GM21360 (cell line): ENCODE measurements around the gene ACADVL.

Experiments used
- ATAC-seq: cut with Tn5 transposase; IDR thresholded peaks from one replicate; pipeline ENCODE4 v1.9.1; 2021; ENCODE audit warnings: mild to moderate bottlenecking, moderate library complexity; ENCODE audit not compliant: unreplicated experiment

The ACADVL gene

DNA sequence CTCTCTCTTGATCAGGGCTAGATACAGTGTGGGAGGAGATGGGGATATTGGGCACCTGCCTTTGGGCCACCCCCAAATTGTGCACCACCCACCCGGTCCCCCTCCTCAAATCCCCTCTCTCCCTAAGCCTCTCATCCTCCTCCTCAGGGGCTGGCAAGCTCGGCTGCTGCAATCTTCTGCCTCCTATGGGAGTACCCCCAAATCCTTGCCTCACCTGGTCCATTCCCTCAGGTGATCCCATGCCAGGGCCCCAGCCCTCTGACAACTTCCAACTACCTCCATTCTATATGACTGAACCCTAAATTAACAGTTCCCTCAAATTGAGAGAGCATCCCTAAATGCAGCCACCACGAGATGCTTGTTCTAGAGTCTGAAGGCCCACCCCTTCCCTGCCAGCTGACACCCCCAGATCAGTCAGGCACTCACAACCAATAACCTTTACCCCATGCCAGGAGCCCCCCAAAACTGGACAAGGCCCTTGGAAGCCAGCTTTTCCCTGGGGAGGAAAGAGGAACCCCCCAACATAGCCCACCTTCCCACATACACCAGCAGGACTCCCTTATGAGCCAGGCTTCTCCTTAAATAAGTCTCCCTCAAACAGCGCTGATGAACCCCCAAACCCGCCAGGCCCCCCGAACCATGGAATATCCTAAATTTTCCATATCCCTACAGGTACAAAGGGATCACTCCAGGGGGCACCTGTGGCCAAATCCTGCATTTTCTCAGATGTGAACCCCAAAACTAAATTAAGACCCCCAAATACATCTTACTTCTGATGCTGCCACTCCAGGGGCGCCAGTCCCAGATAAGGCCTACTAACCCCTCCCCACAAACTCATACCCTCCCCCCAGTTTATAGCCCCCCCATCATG is 3.3 kb upstream of the ACADVL start:
- ATAC-seq, result no peak

DNA sequence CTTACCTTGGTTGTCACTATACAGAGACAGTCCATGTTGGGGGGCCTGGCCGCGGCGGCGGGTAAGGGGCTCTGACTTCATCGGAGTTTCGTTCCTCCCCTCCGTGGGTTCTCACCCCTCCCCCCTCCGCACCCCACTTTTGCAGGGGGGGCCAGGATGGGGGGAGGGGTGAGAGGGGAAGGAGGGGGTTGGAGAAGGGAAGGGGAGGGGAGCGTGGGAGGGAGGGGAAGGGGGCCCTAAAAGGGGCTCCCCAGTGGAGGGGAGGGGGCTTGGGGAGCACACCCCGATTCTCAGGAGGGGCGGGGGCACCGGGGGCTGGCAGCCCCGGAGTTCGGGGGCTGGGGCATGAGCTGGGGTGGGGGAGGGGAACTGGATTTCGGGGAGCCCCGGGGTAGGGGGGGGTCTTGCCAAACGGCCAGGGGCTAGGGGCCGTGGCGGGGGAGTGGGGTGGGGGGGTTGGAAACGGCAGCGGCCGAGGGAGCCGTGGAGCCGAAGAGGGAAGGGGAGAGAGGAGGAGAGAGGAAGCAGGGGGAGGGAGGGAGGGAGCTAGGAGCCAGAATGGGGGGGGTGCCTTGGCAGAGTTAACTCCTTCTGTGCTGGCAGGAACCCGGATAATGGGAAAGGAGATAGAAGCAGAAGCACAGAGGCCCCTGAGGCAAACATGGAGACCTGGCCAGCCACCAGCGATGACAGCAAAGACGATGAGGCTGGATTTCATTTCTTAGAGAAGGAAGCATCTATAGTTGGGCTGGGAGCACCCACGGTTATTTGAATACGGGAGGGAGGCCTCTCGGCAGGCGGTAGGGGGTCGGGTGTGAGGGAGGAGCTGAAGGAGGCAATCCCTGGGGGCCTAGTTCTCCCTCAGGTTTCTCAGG is 2.4 kb upstream of the ACADVL start:
- no peak for ATAC-seq

DNA sequence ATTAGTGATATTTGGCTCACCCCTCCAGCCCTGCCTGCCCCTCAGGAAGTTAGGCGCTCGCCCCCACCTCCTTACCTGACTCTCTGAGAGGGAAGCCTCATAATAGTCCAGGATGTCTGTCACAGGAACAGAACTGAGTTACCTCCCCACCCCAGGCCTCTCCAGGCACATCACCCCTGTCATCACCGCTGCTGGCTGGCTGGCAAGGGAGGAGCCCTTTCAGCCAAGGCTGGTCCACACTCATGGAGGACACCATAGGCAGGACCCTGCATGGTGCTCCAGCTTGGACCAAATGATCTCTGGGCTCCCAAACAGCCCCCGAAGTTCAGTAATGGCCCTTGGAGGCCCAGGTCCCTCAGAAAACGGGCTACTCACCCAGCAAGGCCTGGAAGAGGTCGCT is 1.6 kb upstream of the ACADVL start:
- ATAC-seq, result no peak

DNA sequence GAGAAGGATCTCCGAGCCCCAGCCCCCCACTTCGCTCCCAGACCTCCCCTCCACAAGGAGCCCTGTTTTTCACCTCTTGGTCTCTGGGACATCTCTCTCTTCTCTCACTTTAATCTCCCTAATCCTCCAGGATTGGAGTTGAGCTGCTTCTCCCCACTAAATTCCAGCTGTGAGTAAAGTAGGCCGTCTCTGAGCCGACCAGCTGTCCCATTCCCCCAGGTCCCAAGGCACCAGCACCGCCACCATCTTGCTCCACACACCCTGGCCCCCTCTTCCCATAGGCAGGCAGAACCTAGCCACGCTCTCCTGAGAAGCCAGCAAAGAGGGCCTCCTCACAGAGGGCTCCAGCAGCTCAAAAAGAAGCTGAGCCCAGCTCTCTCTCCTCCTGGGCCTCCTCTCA is 980 bp upstream of the ACADVL start:
- no peak for ATAC-seq

DNA sequence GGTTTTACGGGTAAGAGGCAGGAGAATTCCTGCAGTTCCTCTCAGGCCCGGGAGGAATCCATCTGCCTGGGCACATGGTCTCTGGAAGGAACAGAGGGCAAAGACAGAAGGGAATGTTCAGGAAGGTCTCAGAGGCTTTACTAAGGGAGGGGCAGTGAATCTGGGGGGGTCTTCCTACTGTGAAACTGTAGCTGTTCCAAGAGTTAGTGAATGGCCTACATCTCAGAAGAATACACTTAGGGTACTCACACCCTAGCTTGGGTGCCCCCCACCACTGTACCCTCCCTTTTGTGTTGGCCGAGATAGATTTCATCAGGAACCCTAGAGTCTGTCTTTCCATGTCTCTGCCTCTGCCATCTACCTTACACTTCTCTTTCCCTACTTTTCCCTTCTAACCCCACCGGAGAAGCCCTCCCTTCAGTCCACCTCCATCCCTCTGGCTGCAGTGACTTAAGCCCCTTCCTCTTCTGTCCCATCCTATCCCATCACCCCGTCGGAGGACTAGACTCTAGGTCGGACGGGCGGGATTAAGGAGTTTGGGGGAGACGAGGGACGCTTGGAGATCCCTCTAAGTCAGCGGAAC is 418 bp upstream of the ACADVL start:
- no peak for ATAC-seq

DNA sequence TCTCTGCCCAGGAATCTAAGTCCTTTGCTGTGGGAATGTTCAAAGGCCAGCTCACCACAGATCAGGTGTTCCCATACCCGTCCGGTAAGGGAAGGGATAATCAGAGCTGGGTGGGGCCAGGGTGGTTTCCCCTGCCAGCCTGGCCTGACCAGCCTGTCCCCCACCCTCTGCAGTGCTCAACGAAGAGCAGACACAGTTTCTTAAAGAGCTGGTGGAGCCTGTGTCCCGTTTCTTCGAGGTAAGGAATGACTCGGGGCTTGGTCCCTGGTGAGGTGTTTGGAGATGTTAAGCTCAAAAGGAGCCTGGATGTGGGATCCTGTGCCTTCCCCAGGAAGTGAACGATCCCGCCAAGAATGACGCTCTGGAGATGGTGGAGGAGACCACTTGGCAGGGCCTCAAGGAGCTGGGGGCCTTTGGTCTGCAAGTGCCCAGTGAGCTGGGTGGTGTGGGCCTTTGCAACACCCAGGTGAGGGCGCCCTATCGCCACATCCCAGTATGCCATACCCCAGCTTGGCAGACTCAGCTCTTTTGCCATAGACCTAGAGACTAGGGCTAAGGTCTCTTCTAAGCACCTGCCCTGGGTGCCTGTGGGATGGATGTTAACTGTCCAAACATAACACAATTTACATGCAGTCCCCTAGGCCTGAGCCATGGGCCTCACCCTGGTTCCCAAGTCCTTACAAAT is 997 bp downstream of the ACADVL start:
- ATAC-seq, result no peak

DNA sequence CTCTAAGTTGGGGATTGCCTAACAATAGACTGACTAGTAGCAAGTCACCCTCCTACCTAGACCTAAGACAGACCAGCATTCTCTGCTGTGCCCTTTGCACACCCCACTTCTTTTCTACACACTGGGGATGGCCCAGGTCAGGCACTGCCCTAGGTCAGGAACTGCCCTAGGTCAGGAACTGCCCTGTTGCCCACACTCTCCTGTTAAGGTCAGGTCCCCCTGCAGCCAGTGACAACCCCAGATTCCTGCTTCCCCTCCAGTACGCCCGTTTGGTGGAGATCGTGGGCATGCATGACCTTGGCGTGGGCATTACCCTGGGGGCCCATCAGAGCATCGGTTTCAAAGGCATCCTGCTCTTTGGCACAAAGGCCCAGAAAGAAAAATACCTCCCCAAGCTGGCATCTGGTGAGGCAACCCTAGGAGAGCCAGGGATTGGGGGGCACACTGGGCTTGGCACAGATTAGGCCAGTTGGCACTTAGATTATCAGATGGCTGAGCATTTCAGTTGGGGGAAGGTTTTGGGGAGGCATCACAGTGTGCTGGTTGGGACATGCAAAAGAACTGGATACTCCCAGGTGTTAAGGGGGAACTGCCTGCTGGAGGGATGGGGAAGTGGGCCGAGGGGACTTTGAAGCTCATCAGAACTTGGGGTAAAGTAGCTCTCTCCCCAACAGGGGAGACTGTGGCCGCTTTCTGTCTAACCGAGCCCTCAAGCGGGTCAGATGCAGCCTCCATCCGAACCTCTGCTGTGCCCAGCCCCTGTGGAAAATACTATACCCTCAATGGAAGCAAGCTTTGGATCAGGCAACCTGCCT is 1.7 kb downstream of the ACADVL start:
- no peak for ATAC-seq

DNA sequence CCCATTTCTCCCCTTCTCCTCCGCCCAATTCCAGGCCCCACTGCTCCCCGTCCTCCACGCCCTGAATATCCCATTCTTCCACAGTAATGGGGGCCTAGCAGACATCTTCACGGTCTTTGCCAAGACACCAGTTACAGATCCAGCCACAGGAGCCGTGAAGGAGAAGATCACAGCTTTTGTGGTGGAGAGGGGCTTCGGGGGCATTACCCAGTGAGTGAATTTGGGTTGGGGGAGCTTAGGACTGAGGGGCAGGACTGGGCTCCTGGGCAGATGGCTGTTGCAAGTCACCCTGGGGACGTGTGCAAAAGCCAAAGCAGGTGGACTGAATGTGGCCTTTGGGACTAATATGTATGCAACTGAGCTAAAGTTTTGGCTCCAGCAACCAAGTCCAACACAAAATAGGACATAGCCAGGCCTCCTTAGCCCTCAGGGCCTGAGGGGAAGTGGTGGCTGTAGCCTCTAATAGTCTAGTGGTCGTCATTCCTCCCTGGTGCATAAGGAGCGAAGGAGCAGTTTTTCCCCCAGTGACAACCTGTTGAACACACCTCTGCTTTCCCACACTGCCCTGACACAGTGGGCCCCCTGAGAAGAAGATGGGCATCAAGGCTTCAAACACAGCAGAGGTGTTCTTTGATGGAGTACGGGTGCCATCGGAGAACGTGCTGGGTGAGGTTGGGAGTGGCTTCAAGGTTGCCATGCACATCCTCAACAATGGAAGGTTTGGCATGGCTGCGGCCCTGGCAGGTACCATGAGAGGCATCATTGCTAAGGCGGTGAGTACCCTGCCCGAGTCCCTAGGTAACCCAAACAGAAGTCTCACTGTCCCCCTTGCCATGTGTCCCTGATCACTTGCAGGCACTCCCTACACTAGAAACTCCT is 2.6 kb downstream of the ACADVL start:
- no peak for ATAC-seq

DNA sequence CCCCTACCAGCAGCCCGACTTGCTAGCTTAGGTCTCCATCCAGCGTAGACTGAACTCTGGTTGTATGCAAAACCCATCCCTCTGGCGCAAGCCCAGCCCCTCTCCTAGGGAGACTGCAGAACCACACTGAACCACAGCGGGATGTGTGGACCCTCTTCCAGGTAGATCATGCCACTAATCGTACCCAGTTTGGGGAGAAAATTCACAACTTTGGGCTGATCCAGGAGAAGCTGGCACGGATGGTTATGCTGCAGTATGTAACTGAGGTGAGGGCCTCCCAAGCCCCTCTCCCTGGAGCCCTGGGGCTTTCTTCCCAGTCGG is 3.2 kb downstream of the ACADVL start:
- ATAC-seq, result no peak

DNA sequence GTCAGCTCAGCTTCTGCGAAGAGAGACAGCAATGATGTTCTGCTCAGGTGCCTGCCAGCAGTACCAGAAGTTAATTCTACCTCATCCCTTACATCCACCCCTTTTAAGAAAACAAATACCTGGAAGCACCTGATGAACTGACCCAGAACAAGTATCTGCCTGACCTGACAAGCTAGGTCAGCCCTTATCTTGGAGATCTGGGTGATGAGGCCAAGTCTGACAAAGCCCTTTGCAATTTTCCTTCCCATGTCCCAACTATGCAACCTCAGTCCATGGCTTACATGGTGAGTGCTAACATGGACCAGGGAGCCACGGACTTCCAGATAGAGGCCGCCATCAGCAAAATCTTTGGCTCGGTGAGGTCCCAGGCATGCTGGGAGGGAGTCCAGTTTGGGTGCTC is 3.6 kb downstream of the ACADVL start:
- ATAC-seq, result no peak

DNA sequence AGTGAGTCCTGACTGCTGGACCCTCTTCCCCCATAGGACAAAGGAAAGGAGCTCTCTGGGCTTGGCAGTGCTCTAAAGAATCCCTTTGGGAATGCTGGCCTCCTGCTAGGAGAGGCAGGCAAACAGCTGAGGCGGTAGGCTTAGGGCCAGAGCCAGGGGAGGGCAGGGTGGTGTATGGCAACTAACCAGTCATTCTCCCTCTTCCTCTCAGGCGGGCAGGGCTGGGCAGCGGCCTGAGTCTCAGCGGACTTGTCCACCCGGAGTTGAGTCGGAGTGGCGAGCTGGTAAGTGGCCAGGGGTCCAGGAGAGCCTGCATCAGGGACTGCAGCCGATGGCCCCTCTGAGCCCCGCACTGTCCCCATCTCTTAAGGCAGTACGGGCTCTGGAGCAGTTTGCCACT is 4.4 kb downstream of the ACADVL start:
- ATAC-seq, result no peak

DNA sequence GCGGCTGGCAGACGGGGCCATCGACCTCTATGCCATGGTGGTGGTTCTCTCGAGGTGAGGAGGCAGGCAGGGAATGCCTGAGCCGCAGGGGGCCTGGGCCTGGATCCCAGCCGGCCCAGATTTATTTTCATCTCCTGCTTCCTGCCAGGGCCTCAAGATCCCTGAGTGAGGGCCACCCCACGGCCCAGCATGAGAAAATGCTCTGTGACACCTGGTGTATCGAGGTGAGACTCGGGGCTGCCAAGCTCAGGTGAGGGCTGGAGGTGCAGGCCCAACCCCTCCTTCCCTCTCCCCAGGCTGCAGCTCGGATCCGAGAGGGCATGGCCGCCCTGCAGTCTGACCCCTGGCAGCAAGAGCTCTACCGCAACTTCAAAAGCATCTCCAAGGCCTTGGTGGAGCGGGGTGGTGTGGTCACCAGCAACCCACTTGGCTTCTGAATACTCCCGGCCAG is 4.9 kb downstream of the ACADVL start:
- no peak for ATAC-seq

DNA sequence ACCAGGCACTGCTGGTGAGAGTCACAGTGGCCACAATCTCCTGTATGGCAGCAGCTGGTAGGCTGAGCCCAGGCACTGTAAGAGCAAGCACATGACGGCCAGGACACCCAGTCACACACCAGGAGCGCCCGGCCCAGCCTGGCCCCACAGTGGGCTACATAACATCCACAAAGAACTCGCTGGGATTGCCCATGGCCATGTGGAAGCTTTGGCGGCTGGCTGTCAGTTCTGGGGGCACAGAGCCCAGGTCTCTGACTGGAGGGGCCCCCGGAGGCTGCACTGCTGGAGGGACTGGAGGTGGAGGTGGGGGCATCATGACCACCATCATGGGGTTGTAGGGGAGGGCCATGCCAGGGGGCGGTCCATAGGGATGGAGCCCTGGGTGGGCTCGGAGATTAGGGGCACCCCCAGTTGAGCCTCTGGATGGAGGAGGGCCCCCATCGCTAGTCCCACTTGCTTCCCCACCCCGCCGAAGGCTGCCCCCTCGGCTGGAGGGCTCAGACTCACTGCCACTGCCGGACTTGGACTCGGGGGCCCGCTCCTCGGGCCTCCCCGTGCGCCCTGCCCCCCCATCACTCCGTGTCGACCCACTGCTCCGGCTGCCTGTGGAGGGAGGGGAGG is 6.1 kb downstream of the ACADVL start:
- no peak for ATAC-seq

DNA sequence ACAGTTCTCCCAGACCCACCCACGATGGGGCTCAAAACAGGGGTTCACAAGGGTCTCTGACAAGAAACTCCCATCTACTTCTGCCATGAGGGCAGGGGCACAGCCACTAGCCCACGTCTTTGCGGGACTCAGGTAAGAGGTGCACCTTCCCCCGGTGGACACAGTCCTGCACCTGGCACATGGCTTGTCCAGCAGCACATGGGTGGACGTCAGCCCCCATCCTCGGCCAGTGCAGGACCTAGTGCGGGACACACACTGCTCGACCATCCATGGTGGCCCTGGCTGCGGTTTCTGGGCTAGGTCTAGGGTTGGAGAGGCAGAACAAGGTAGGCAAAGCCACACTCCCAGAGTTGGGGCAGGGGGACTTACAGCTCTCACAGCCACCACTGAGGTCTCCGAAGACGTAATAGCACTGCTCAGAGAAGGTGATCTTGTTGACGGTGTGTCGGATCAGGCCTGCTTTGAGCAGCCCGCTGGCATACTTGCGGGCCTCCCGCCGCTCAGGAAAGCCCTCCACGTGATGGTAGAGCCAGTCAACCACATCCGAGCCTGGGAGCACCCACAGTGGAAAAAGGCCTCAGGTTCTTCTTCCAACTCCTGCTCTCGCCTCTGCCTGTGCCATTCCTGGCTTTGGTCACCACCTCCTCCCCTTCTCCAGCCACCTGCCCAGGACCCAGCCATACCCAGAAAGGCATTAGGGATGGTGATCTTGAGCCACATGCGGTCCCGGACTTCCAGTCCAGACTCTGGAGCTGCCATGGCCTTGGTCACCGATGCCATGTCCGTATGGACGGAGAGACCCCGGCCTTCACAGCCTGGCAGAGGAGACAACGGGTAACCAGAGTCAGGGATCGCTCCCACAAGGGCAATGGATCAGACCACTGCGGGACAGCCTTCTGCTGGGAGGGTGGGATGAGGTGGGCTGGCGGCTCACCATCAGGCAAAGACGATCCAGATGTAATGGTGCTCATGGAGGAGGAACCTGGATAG is 7.3 kb downstream of the ACADVL start:
- ATAC-seq, result no peak

DNA sequence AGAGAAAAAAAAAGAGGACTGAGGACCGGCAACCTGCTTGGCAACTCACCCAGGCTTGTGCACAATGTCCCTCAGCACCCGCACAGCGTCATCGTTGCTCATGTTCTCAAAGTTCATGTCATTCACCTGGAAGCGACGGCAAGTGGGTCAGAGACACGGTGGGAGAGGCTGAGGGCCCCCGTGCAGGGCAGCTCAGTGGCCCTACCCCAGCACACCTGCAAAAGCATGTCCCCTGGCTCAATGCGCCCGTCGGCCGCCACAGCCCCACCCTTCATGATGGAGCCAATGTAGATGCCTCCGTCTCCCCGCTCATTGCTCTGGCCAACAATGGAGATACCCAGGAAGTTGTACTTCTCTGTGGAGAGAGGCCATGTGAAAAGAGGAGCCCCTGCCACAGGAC is 9.2 kb downstream of the ACADVL start:
- ATAC-seq, result no peak

DNA sequence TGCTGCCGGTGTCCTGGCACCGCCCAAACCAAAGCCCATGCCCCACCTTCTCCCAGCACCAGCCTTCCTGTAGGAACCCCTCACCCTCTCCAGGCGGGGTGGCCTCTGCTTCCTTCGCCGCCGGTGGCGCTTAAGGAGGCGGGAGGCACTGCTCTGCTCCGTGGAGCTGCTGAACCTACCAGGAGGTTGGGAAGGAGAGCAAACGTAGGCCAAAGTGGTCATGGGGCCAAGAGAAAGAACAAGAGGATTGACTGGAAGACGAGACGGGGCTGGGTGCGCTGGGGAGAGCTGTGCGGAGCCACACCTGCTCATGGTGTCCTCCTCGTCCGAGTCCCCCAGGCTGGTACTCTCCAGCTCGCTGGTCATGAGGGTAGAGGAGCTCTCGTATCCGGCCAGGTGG is 9.8 kb downstream of the ACADVL start:
- no peak for ATAC-seq

DNA sequence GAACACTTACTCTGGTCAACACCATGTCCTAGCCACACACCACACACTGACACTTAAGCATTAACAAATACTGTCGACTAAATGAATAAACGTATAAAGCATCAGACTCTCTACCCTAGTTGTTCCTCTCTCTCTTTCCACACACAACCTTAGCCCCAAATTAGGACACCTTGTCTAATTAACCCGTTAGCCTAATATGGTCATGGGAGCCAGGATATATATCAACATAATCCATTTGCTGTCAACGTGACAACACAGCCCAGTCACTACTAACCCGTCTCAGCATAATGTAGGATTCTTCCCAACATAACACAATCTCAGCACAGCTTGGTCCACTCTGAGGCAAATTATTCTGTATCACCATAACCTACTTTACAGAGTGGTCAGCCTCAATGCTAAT is 12.4 kb downstream of the ACADVL start:
- ATAC-seq, result no peak

DNA sequence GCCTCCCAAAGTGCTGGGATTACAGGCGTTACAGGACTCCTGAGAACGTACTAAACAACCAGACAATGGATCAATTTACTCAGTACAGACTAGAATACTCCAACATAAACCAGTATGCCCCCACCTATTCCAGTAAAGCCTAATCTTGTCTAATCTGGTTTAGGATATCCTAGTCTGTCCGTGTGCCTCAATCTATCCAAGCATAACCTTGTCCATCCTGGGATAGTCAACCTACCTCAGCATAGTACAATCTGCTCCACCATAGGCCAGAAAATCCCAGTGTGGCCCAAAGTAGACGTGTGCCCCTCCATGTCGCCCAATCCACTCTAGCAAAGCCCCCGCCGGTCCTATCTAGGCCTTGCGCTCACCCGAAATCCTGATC is 14.0 kb downstream of the ACADVL start:
- peak; percentile 1 for ATAC-seq
